ENCODE measurements around the gene WDR5. TPM values are rescaled to one million over a fixed set of nuclear protein-coding genes. Genes with fewer than 3 reads are reported as not detected.

The WDR5 gene
- total and polyA plus RNA-seq, 3 experiments from 2014 or later = 16.4 to 64.3 (median 62.2) TPM

- Histone ChIP-seq H3K9me3 (ENCODE audit: low read length) (no peaks in the 10 kb centered on the region), H3K27me3 (ENCODE audit: insufficient read depth, low read length, poor library complexity, severe bottlenecking) (no peaks in the 10 kb centered on the region), H3K36me3 (ENCODE audit: insufficient read depth, low read length) (peaks cover 31% of the 10 kb centered on the region), H3K4me1 (ENCODE audit: insufficient read depth, low read length) (no peaks in the 10 kb centered on the region), H3K4me3 (ENCODE audit: low read length) (no peak overlapping the region), H3K27ac (ENCODE audit: low read depth, low read length) (no peak overlapping the region)
- no peak for DNase-seq
- H3K27me3 Mint-ChIP-seq = no peaks in the 10 kb centered on the region
- no peaks in the 10 kb centered on the region for H3K9me3 Mint-ChIP-seq
- peaks cover 0 to 1% (median 0%) of the 10 kb centered on the region in 3 donors for H3K4me1 Mint-ChIP-seq
- no peak overlapping the region for H3K4me3 Mint-ChIP-seq
- ChIA-PET CTCF (no interaction called here), POLR2A (no interaction called here)
- peaks cover 5 to 70% (median 11%) of the 10 kb centered on the region in 3 donors for H3K36me3 Mint-ChIP-seq
- H3K27ac Mint-ChIP-seq = peak overlapping the region in 1 of 8 donors; percentile 27
Observed at GRCh38 chr9:134156564-134157377, 20.9 kb downstream of the WDR5 start.

DNA sequence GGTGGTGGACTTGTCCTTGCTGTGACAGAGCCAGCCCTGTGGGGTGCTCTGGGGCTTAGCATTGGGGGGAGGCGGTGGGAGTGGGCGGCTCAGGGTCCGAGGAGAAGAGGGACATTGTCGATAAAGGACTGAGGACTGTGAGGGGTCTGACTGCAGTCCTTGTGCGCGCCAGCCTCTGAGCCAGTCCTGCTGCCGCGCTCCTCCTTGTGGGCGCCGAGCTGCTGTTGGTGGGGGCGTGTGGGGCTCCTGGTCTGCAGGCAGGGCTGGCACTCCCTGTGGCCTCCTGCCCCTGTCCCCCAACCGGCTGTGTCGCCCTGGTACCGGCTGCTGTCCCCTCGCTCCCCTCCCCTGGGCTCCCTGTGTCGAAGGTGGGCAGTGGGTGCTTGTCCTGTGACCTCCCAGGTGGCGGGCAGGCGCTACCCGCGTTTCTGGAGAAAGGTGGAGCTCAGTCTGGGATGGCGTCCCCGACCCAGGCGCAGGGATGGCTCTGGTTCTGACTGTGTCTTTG, 21.6 kb downstream of the WDR5 start:
- Histone ChIP-seq H3K4me3 (ENCODE audit: low read length) (no peak overlapping the region), H3K36me3 (ENCODE audit: insufficient read depth, low read length) (peaks cover 31% of the 10 kb centered on the region), H3K27ac (ENCODE audit: low read depth, low read length) (no peak overlapping the region), H3K27me3 (ENCODE audit: insufficient read depth, low read length, poor library complexity, severe bottlenecking) (no peaks in the 10 kb centered on the region), H3K9me3 (ENCODE audit: low read length) (no peaks in the 10 kb centered on the region), H3K4me1 (ENCODE audit: insufficient read depth, low read length) (peaks cover under 1% of the 10 kb centered on the region)
- Mint-ChIP-seq H3K4me1 (peaks cover 3 to 8% (median 4%) of the 10 kb centered on the region in 3 donors), H3K9me3 (no peaks in the 10 kb centered on the region), H3K27me3 (no peaks in the 10 kb centered on the region), H3K27ac (no peak overlapping the region), H3K36me3 (peaks cover 5 to 64% (median 11%) of the 10 kb centered on the region in 3 donors), H3K4me3 (no peak overlapping the region)
- ChIA-PET POLR2A (no interaction called here), CTCF (no interaction called here)
- DNase-seq = no peak

DNA sequence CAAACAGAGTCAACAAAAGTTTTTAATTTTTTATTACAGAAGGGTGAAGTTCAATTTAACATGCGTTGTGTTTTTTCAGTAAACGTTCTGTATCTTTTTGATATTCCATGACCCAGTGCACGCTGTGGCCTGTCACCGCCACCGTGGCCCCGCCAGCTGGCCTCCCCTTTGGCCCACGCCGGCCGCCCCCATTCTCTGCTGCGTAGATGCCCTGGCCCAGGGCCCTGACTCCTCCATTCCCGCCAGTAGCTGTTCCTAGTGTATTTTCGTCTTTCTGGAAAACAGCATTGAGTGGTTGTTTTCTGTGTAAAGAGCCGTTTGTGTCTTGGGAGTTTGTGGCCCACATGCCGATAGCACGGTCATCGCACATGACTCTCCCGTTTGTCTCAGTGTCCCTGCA, 22.4 kb downstream of the WDR5 start:
- Mint-ChIP-seq H3K4me3 (peak overlapping the region in 1 of 7 donors; percentile 37), H3K9me3 (no peaks in the 10 kb centered on the region), H3K4me1 (peaks cover 7 to 12% (median 7%) of the 10 kb centered on the region in 3 donors), H3K27me3 (no peaks in the 10 kb centered on the region), H3K36me3 (peaks cover 5 to 56% (median 11%) of the 10 kb centered on the region in 3 donors), H3K27ac (no peak overlapping the region)
- H3K27me3 ChIP-seq (ENCODE audit: insufficient read depth, low read length, poor library complexity, severe bottlenecking) = no peaks in the 10 kb centered on the region
- H3K9me3 ChIP-seq (ENCODE audit: low read length) = no peaks in the 10 kb centered on the region
- H3K36me3 ChIP-seq (ENCODE audit: insufficient read depth, low read length) = peaks cover 26% of the 10 kb centered on the region
- ChIA-PET CTCF (no interaction called here), POLR2A (no interaction called here)
- no peak for DNase-seq
- H3K4me3 ChIP-seq (ENCODE audit: low read length) = no peak overlapping the region
- peaks cover 8% of the 10 kb centered on the region for H3K4me1 ChIP-seq (ENCODE audit: insufficient read depth, low read length)
- H3K27ac ChIP-seq (ENCODE audit: low read depth, low read length) = no peak overlapping the region

DNA sequence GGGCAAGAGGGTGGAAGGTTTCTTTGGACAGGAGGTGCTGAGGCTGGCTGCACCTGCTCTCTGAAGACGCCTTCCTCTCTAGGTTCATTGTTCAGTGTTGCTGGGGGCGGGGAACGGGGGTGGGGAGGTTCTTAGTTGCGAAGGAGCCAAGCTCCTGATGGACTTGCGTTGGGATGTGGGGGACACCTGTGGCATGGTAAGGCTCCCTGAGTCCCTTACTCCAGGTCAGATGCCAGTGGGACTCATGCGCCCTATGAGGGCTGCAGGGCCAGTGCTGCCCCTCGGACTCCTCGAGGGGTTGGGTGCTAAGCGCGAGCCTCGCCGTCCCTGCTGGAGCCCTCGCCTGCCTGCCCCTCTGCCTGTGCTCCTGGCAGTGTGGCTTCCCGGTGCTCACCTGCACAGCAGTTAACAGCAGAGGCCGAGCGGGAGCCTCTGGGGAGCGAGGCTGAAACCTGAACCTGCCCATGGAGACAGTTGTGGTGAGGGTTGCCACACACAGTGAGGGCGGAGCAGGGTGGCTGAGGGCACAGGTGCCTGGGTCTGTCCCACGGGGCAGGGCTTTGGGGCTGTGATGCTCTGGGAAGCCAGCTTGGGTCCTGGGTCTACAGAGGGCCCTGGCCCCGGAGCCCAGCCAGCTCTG, 23.0 kb downstream of the WDR5 start:
- peaks cover 26% of the 10 kb centered on the region for H3K36me3 ChIP-seq (ENCODE audit: insufficient read depth, low read length)
- no peaks in the 10 kb centered on the region for H3K27me3 ChIP-seq (ENCODE audit: insufficient read depth, low read length, poor library complexity, severe bottlenecking)
- no peak overlapping the region for H3K27ac ChIP-seq (ENCODE audit: low read depth, low read length)
- H3K4me3 ChIP-seq (ENCODE audit: low read length) = no peak overlapping the region
- ChIA-PET POLR2A (no interaction called here), CTCF (no interaction called here)
- peaks cover 0 to 2% (median 0%) of the 10 kb centered on the region in 5 donors for H3K9me3 Mint-ChIP-seq
- no peak for DNase-seq
- H3K27me3 Mint-ChIP-seq = no peaks in the 10 kb centered on the region
- peaks cover 5 to 56% (median 11%) of the 10 kb centered on the region in 3 donors for H3K36me3 Mint-ChIP-seq
- peaks cover 7 to 15% (median 9%) of the 10 kb centered on the region in 3 donors for H3K4me1 Mint-ChIP-seq
- H3K4me3 Mint-ChIP-seq = no peak overlapping the region
- H3K4me1 ChIP-seq (ENCODE audit: insufficient read depth, low read length) = peaks cover 10% of the 10 kb centered on the region
- H3K9me3 ChIP-seq (ENCODE audit: low read length) = no peaks in the 10 kb centered on the region
- no peak overlapping the region for H3K27ac Mint-ChIP-seq

- H3K36me3 ChIP-seq (ENCODE audit: insufficient read depth, low read length) = peaks cover 22% of the 10 kb centered on the region
Observed at GRCh38 chr9:134159566-134160245, 23.8 kb downstream of the WDR5 start.

DNA sequence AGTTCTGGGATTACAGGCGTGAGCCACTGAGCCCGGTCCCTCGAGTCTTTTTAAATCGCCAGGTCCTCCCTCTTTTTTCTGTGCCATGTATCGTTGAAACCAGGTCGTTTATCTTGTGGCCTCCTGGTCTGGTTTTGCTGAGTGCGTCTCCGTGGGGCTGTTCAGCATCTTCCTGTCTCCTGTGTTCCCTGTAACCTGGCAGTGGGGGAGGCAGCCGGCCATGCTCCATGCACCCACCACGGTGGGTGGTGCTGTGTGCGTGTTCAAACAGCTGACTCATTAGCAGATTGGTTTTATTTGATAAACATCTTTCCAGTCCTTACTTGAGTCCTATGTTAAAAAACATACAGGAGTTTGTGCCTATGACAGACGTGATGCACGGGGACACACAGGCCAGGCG, 25.8 kb downstream of the WDR5 start:
- ChIA-PET CTCF (interaction anchor here (0.7 to 2.7 kb wide), 3 partner anchors 9 to 27 kb away, joined by 3 to 6 read pairs (median 3); no protein-coding TSS in a partner anchor), POLR2A (no interaction called here)
- H3K4me3 ChIP-seq (ENCODE audit: low read length) = no peak overlapping the region
- H3K4me3 Mint-ChIP-seq = peak overlapping the region in 6 of 7 donors; percentile 52 to 77 (median 71)
- H3K9me3 Mint-ChIP-seq = peaks cover 0 to 2% (median 0%) of the 10 kb centered on the region in 5 donors
- no peak for DNase-seq
- H3K36me3 Mint-ChIP-seq = peaks cover 5 to 30% (median 10%) of the 10 kb centered on the region in 3 donors
- H3K4me1 Mint-ChIP-seq = peaks cover 7 to 28% (median 15%) of the 10 kb centered on the region in 3 donors
- no peaks in the 10 kb centered on the region for H3K27me3 Mint-ChIP-seq
- H3K27ac ChIP-seq (ENCODE audit: low read depth, low read length) = no peak overlapping the region
- H3K9me3 ChIP-seq (ENCODE audit: low read length) = no peaks in the 10 kb centered on the region
- H3K27ac Mint-ChIP-seq = peak overlapping the region in 4 of 8 donors; percentile 13 to 78 (median 48)
- peaks cover 10% of the 10 kb centered on the region for H3K4me1 ChIP-seq (ENCODE audit: insufficient read depth, low read length)
- H3K27me3 ChIP-seq (ENCODE audit: insufficient read depth, low read length, poor library complexity, severe bottlenecking) = no peaks in the 10 kb centered on the region
- H3K36me3 ChIP-seq (ENCODE audit: insufficient read depth, low read length) = peaks cover 3% of the 10 kb centered on the region

More at GRCh38 chr9:134159566-134160245, 23.8 kb downstream of the WDR5 start:
- Histone ChIP-seq H3K4me3 (ENCODE audit: low read length) (no peak overlapping the region), H3K27ac (ENCODE audit: low read depth, low read length) (no peak overlapping the region), H3K9me3 (ENCODE audit: low read length) (no peaks in the 10 kb centered on the region), H3K27me3 (ENCODE audit: insufficient read depth, low read length, poor library complexity, severe bottlenecking) (no peaks in the 10 kb centered on the region), H3K4me1 (ENCODE audit: insufficient read depth, low read length) (peaks cover 10% of the 10 kb centered on the region)
- POLR2A ChIA-PET = interaction anchor here (0.8 kb wide), 1 partner anchor 826 kb away, joined by 8 read pairs; no protein-coding TSS in a partner anchor
- Mint-ChIP-seq H3K4me1 (peaks cover 7 to 17% (median 10%) of the 10 kb centered on the region in 3 donors), H3K36me3 (peaks cover 5 to 49% (median 11%) of the 10 kb centered on the region in 3 donors), H3K4me3 (peak overlapping the region in 1 of 7 donors; percentile 13), H3K9me3 (peaks cover 0 to 2% (median 0%) of the 10 kb centered on the region in 5 donors), H3K27ac (no peak overlapping the region), H3K27me3 (no peaks in the 10 kb centered on the region)
- DNase-seq = no peak
- CTCF ChIA-PET = interaction anchor here (0.7 kb wide), 1 partner anchor 1324 kb away, joined by 3 read pairs; no protein-coding TSS in a partner anchor

- H3K4me1 ChIP-seq (ENCODE audit: insufficient read depth, low read length) = peaks cover 10% of the 10 kb centered on the region
- Mint-ChIP-seq H3K4me3 (peak overlapping the region; percentile 59 to 77 (median 69)), H3K27me3 (no peaks in the 10 kb centered on the region), H3K9me3 (peaks cover 0 to 2% (median 0%) of the 10 kb centered on the region in 5 donors), H3K27ac (peak overlapping the region in 6 of 8 donors; percentile 38 to 84 (median 70)), H3K36me3 (peaks cover 5 to 23% (median 10%) of the 10 kb centered on the region in 3 donors), H3K4me1 (peaks cover 7 to 28% (median 15%) of the 10 kb centered on the region in 3 donors)
- H3K4me3 ChIP-seq (ENCODE audit: low read length) = no peak overlapping the region
- no peaks in the 10 kb centered on the region for H3K27me3 ChIP-seq (ENCODE audit: insufficient read depth, low read length, poor library complexity, severe bottlenecking)
- no peaks in the 10 kb centered on the region for H3K36me3 ChIP-seq (ENCODE audit: insufficient read depth, low read length)
- no peaks in the 10 kb centered on the region for H3K9me3 ChIP-seq (ENCODE audit: low read length)
- no peak for DNase-seq
- CTCF ChIA-PET = interaction anchor here (1.1 to 2.7 kb wide), 4 partner anchors 10 to 26 kb away, joined by 5 to 6 read pairs (median 6); partner anchors contain the start of gene WDR5
- H3K27ac ChIP-seq (ENCODE audit: low read depth, low read length) = no peak overlapping the region
- POLR2A ChIA-PET = interaction anchor here (3.6 kb wide), 1 partner anchor 27 kb away, joined by 41 read pairs; the partner anchor contains the start of gene WDR5
Observed at GRCh38 chr9:134162212-134162775, 26.4 kb downstream of the WDR5 start.

Data from CD8-positive, alpha-beta memory T cell (primary cell).